MM.1S (cell line): ENCODE data around the gene SLC25A26.

ENCODE experiments used
- DNase-seq: peaks from one replicate; pipeline ENCODE4 v3.0.0-alpha.2; 2015
- H2AFZ ChIP-seq: fragments of 300-600 bp; sonication (generic); 2 replicates; pipeline ENCODE4 v1.6.0; 2016; ENCODE audit warnings: antibody characterized with exemption, low read length
- H3F3A ChIP-seq: fragments of 300-600 bp; sonication (generic); 2 replicates; pipeline ENCODE4 v1.6.1; 2016; ENCODE audit warnings: mild to moderate bottlenecking, antibody characterized with exemption, low read length, moderate library complexity, mixed read lengths; ENCODE audit not compliant: insufficient read depth
- H3K27ac ChIP-seq: fragments of 300-600 bp; sonication (generic); 2 replicates; pipeline ENCODE4 v1.5.1; 2016; ENCODE audit warnings: mild to moderate bottlenecking, low read length
- H3K27me3 ChIP-seq: fragments of 300-600 bp; sonication (generic); replicated peaks from 2 replicates; pipeline ENCODE4 v1.6.0; 2016; ENCODE audit warnings: low read length; ENCODE audit not compliant: insufficient read depth
- H3K36me3 ChIP-seq: fragments of 300-600 bp; sonication (generic); replicated peaks from 2 replicates; pipeline ENCODE4 v1.6.1; 2016; ENCODE audit warnings: mild to moderate bottlenecking, low read length, mixed read lengths; ENCODE audit not compliant: insufficient read depth
- H3K4me1 ChIP-seq: fragments of 300-600 bp; sonication (generic); 2 replicates; pipeline ENCODE4 v1.6.1; 2016; ENCODE audit warnings: low read length, mixed read lengths
- H3K4me2 ChIP-seq: fragments of 300-600 bp; sonication (generic); 2 replicates; pipeline ENCODE4 v1.6.0; 2016; ENCODE audit warnings: low read depth, low read length
- H3K4me3 ChIP-seq: fragments of 300-600 bp; sonication (generic); 2 replicates; pipeline ENCODE4 v1.5.1; 2016; ENCODE audit warnings: low read length, mixed read lengths
- H3K79me2 ChIP-seq: fragments of 300-600 bp; sonication (generic); 2 replicates; pipeline ENCODE4 v1.6.1; 2016; ENCODE audit warnings: mixed run types, low read length, mixed read lengths
- H3K9ac ChIP-seq: fragments of 300-600 bp; sonication (generic); 2 replicates; pipeline ENCODE4 v1.6.1; 2016; ENCODE audit warnings: low read length, mixed read lengths
- H3K9me2 ChIP-seq: fragments of 300-600 bp; sonication (generic); replicated peaks from 2 replicates; pipeline ENCODE4 v1.6.1; 2016; ENCODE audit warnings: mild to moderate bottlenecking, low read length, mixed read lengths; ENCODE audit not compliant: insufficient read depth
- H3K9me3 ChIP-seq: fragments of 300-600 bp; sonication (generic); replicated peaks from 2 replicates; pipeline ENCODE4 v1.6.1; 2016; ENCODE audit warnings: mild to moderate bottlenecking, low read length, mixed read lengths; ENCODE audit not compliant: insufficient read depth
- H4K20me1 ChIP-seq: fragments of 300-600 bp; sonication (generic); 2 replicates; pipeline ENCODE4 v1.6.1; 2016; ENCODE audit warnings: mild to moderate bottlenecking, low read length, moderate library complexity, mixed read lengths; ENCODE audit not compliant: insufficient read depth
- CTCF ChIP-seq: fragments of 300-600 bp; sonication (generic); IDR thresholded peaks from 2 replicates; pipeline ENCODE4 v1.5.1; 2016; ENCODE audit warnings: antibody characterized with exemption, low read length, mixed read lengths
- EZH2 ChIP-seq: fragments of 300-600 bp; sonication (generic); optimal IDR thresholded peaks from 2 replicates; pipeline ENCODE3; 2017; ENCODE audit warnings: low read depth, mild to moderate bottlenecking, antibody characterized with exemption, low read length, mixed read lengths
- EZH2phosphoT487 ChIP-seq: fragments of 300-600 bp; sonication (generic); IDR thresholded peaks from 2 replicates; pipeline ENCODE4 v1.6.1; 2018; ENCODE audit warnings: antibody characterized with exemption, low read length

Gene SLC25A26

GRCh38 chr3:66267031-66267430, 46.2 kb downstream of the SLC25A26 start:
- Histone ChIP-seq H3K27me3 (no peaks in the 10 kb centered on the region), H3K4me1 (no peaks in the 10 kb centered on the region), H3K9me3 (no peaks in the 10 kb centered on the region), H2AFZ (no peak overlapping the region), H3K4me2 (no peak overlapping the region), H3K27ac (no peak overlapping the region), H3F3A (no peaks in the 10 kb centered on the region), H3K9ac (no peak overlapping the region), H3K4me3 (no peak overlapping the region), H4K20me1 (no peaks in the 10 kb centered on the region), H3K79me2 (no peaks in the 10 kb centered on the region), H3K36me3 (no peaks in the 10 kb centered on the region), H3K9me2 (no peaks in the 10 kb centered on the region)
- no peak for DNase-seq
- TF ChIP-seq CTCF (no peak), EZH2 (no peak), EZH2phosphoT487 (no peak)

GRCh38 chr3:66267906-66268305, 47.1 kb downstream of the SLC25A26 start:
- Histone ChIP-seq H3K4me2 (no peak overlapping the region), H3K79me2 (no peaks in the 10 kb centered on the region), H4K20me1 (no peaks in the 10 kb centered on the region), H3K9me3 (no peaks in the 10 kb centered on the region), H3K27ac (no peak overlapping the region), H3K9me2 (no peaks in the 10 kb centered on the region), H3K4me3 (no peak overlapping the region), H3K4me1 (no peaks in the 10 kb centered on the region), H3K27me3 (no peaks in the 10 kb centered on the region), H2AFZ (no peak overlapping the region), H3K9ac (no peak overlapping the region), H3K36me3 (no peaks in the 10 kb centered on the region), H3F3A (no peaks in the 10 kb centered on the region)
- TF ChIP-seq CTCF = no peak
- no peak for TF ChIP-seq EZH2phosphoT487
- no peak for TF ChIP-seq EZH2
- no peak for DNase-seq

- Histone ChIP-seq H3K9me3 (no peaks in the 10 kb centered on the region), H2AFZ (no peak overlapping the region), H3K9me2 (no peaks in the 10 kb centered on the region), H3K27ac (no peak overlapping the region), H3K36me3 (no peaks in the 10 kb centered on the region), H3K4me2 (no peak overlapping the region), H3K27me3 (no peaks in the 10 kb centered on the region), H3F3A (no peaks in the 10 kb centered on the region), H4K20me1 (no peaks in the 10 kb centered on the region), H3K9ac (no peak overlapping the region), H3K4me1 (no peaks in the 10 kb centered on the region), H3K4me3 (no peak overlapping the region), H3K79me2 (no peaks in the 10 kb centered on the region)
- TF ChIP-seq EZH2phosphoT487 (no peak), CTCF (no peak)
- no peak for DNase-seq
Measured at GRCh38 chr3:66268864-66269263, 48.1 kb downstream of the SLC25A26 start.

GRCh38 chr3:66269411-66269810, 48.6 kb downstream of the SLC25A26 start:
- no peak for DNase-seq
- no peak for TF ChIP-seq EZH2
- TF ChIP-seq CTCF = no peak
- no peak for TF ChIP-seq EZH2phosphoT487
- Histone ChIP-seq H3K9ac (no peak overlapping the region), H2AFZ (no peak overlapping the region), H3F3A (no peaks in the 10 kb centered on the region), H3K9me2 (no peaks in the 10 kb centered on the region), H3K27ac (no peak overlapping the region), H4K20me1 (no peaks in the 10 kb centered on the region), H3K4me1 (no peaks in the 10 kb centered on the region), H3K27me3 (no peaks in the 10 kb centered on the region), H3K4me2 (no peak overlapping the region), H3K4me3 (no peak overlapping the region), H3K9me3 (no peaks in the 10 kb centered on the region), H3K36me3 (no peaks in the 10 kb centered on the region), H3K79me2 (no peaks in the 10 kb centered on the region)
